SU-DHL-6 (cell line): ENCODE data around the gene CACNA1B.

Experiments used
- H2AFZ ChIP-seq: fragments of 200-600 bp; sonication (generic); 2 replicates; pipeline ENCODE4 v1.6.1; 2014; ENCODE audit warnings: low read depth, mild to moderate bottlenecking, moderate library complexity, mixed read lengths, antibody characterized with exemption, low read length; ENCODE audit not compliant: severe bottlenecking
- H3F3A ChIP-seq: fragments of 200-600 bp; shearing (Covaris generic); 2 replicates; pipeline ENCODE4 v1.6.0; 2016; ENCODE audit warnings: antibody characterized with exemption, mild to moderate bottlenecking; ENCODE audit not compliant: insufficient read depth
- H3K27ac ChIP-seq: fragments of 200-600 bp; sonication (generic); 2 replicates; pipeline ENCODE4 v1.5.1; 2016; ENCODE audit warnings: low read depth, mild to moderate bottlenecking, low read length, moderate library complexity, mixed read lengths
- H3K27me3 ChIP-seq: fragments of 200-600 bp; sonication (generic), shearing (Covaris generic); 2 replicates; pipeline ENCODE4 v1.6.0; 2014; ENCODE audit warnings: mild to moderate bottlenecking, low read length
- H3K36me3 ChIP-seq: fragments of 200-600 bp; sonication (generic); 2 replicates; pipeline ENCODE4 v1.6.1; 2014; ENCODE audit warnings: mild to moderate bottlenecking, low read length, mixed read lengths
- H3K4me2 ChIP-seq: fragments of 300-600, 200-600 bp; shearing (Covaris generic), sonication (generic); 2 replicates; pipeline ENCODE4 v1.6.0; 2014; ENCODE audit warnings: low read length, low read depth, mild to moderate bottlenecking; ENCODE audit not compliant: poor library complexity, severe bottlenecking
- H3K4me3 ChIP-seq: fragments of 200-600 bp; sonication (generic); 2 replicates; pipeline ENCODE4 v1.5.1; 2014; ENCODE audit warnings: antibody characterized with exemption, low read length, mild to moderate bottlenecking, mixed read lengths; ENCODE audit not compliant: insufficient read depth, poor library complexity, severe bottlenecking
- H3K79me2 ChIP-seq: fragments of 200-600 bp; sonication (generic); 2 replicates; pipeline ENCODE4 v1.6.1; 2014; ENCODE audit warnings: mild to moderate bottlenecking, low read length, moderate library complexity; ENCODE audit not compliant: insufficient read depth
- H3K9ac ChIP-seq: fragments of 200-600 bp; sonication (generic); 2 replicates; pipeline ENCODE4 v1.7.0; 2014; ENCODE audit warnings: mild to moderate bottlenecking, low read length
- H3K9me2 ChIP-seq: fragments of 200-600 bp; sonication (generic); replicated peaks from 2 replicates; pipeline ENCODE4 v1.6.1; 2014; ENCODE audit warnings: low read length; ENCODE audit not compliant: insufficient read depth
- H3K9me3 ChIP-seq: fragments of 200-600 bp; sonication (generic); 2 replicates; pipeline ENCODE4 v1.6.1; 2014; ENCODE audit warnings: low read length, mixed read lengths; ENCODE audit not compliant: insufficient read depth
- H4K20me1 ChIP-seq: fragments of 200-600 bp; sonication (generic); 2 replicates; pipeline ENCODE4 v1.6.1; 2014; ENCODE audit warnings: low read depth, mild to moderate bottlenecking, antibody characterized with exemption, low read length, moderate library complexity, mixed read lengths
- CTCF ChIP-seq: fragments of 200-600 bp; sonication (generic); IDR thresholded peaks from one replicate; pipeline ENCODE4 v1.5.1; 2017; ENCODE audit warnings: antibody characterized with exemption, mild to moderate bottlenecking, low read length, moderate library complexity; ENCODE audit not compliant: insufficient read depth, poor library complexity, severe bottlenecking
- EZH2phosphoT487 ChIP-seq: fragments of 200-600 bp; sonication (generic), shearing (Covaris generic); conservative IDR thresholded peaks from 2 replicates; pipeline ENCODE4 v1.6.1; 2018; ENCODE audit warnings: mild to moderate bottlenecking, antibody characterized with exemption, low read length, moderate library complexity, mixed read lengths

The CACNA1B gene

DNA sequence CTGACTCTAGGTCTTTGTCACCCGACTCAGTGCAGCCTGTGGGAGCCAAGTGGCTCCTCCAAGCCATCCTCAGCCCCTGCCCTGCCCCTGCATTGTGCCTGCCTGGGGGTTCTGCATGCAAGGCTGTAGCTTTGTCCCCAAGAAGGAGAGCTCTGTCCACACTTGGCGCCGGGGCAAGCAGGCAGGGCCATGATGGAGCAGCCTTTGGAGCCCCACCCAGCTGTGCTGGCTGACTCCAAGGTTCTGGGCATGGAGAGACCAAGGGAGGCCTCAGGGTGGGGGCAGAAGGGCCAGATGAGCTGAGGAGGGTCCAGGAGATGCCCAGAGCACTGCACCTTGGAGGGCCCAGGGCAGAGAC is 226.2 kb downstream of the CACNA1B start:
- no peak overlapping the region for H3K4me3 ChIP-seq
- no peaks in the 10 kb centered on the region for H3K36me3 ChIP-seq
- H3K9ac ChIP-seq, result no peak overlapping the region
- no peaks in the 10 kb centered on the region for H3K9me3 ChIP-seq
- H3K4me2 ChIP-seq, result no peak overlapping the region
- no peaks in the 10 kb centered on the region for H3F3A ChIP-seq
- H3K27ac ChIP-seq, result no peak overlapping the region
- H3K9me2 ChIP-seq, result no peaks in the 10 kb centered on the region
- no peak overlapping the region for H2AFZ ChIP-seq
- no peak for TF ChIP-seq CTCF
- TF ChIP-seq EZH2phosphoT487, result no peak
- no peaks in the 10 kb centered on the region for H3K27me3 ChIP-seq
- no peaks in the 10 kb centered on the region for H4K20me1 ChIP-seq
- H3K79me2 ChIP-seq, result no peaks in the 10 kb centered on the region

DNA sequence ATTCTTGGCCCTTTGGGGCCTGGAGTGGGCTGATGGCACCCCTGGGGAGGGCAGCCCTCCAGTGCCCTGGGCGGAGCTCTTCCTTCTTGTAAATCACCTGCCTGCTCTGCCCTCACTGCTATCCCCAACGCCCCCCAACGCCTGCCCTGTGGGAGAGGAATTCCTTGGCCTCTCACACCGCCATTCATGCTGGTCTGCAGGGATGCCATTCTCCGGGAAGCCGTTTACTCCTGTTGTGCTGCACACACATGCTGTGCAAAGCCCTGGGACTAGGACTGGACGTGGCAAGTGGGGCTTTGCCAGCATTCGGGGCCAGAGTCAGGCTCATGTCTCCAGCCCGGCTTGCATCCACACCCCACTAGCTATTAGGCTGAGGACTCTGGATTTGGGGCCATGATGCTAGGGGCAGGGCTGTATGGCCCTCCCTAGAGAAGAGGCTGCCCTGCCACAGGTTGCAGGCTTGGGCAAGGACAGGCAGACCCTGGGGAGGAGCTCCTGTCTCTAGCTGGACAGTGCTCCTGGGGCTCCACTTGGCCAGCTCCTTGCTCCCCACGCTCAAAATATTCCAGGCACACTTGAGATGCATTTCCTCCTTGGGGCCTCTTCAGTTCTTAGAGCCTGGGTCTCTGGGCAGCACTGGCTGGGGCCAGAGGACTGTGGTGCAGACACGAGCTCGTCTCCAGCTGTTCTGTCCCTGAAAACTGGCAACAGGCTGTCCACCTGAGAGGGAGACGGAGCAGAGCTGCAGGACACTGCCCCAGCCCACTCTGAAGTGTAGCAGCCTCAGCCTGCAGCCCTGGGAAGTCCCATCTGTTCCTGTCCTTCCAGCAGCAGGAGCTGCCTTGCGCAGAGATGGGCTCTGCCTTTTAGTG is 226.9 kb downstream of the CACNA1B start:
- no peaks in the 10 kb centered on the region for H3K36me3 ChIP-seq
- H4K20me1 ChIP-seq, result no peaks in the 10 kb centered on the region
- H3K9me2 ChIP-seq, result no peaks in the 10 kb centered on the region
- no peak overlapping the region for H2AFZ ChIP-seq
- no peaks in the 10 kb centered on the region for H3K79me2 ChIP-seq
- H3K27ac ChIP-seq, result no peak overlapping the region
- no peaks in the 10 kb centered on the region for H3F3A ChIP-seq
- TF ChIP-seq CTCF (no peak), EZH2phosphoT487 (no peak)
- H3K9ac ChIP-seq, result no peak overlapping the region
- H3K9me3 ChIP-seq, result no peaks in the 10 kb centered on the region
- H3K4me2 ChIP-seq, result no peak overlapping the region
- no peaks in the 10 kb centered on the region for H3K27me3 ChIP-seq
- H3K4me3 ChIP-seq, result no peak overlapping the region

DNA sequence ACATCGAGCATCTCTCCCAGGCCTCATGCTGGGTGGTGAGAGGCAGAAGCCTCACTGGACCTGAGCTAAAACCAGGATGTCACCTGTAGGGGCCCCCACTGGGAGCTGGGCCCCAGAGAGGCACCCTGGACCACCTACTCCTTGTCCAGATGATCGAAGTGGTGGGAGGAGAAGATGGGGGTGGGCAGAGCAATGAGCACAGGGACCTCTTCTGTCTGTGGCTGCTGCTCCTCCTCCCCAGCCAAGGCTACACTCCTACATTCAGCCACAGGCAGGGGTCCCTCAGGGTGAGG is 227.5 kb downstream of the CACNA1B start:
- no peaks in the 10 kb centered on the region for H3K79me2 ChIP-seq
- no peak overlapping the region for H3K4me3 ChIP-seq
- no peak for TF ChIP-seq EZH2phosphoT487
- TF ChIP-seq CTCF, result no peak
- H3K36me3 ChIP-seq, result no peaks in the 10 kb centered on the region
- H3F3A ChIP-seq, result no peaks in the 10 kb centered on the region
- no peaks in the 10 kb centered on the region for H4K20me1 ChIP-seq
- no peaks in the 10 kb centered on the region for H3K9me3 ChIP-seq
- H3K27me3 ChIP-seq, result no peaks in the 10 kb centered on the region
- H3K9me2 ChIP-seq, result no peaks in the 10 kb centered on the region
- H3K4me2 ChIP-seq, result no peak overlapping the region
- H2AFZ ChIP-seq, result no peak overlapping the region
- H3K27ac ChIP-seq, result no peak overlapping the region
- no peak overlapping the region for H3K9ac ChIP-seq
